Measurements from ENCODE around the gene GPHN.

The GPHN gene

DNA sequence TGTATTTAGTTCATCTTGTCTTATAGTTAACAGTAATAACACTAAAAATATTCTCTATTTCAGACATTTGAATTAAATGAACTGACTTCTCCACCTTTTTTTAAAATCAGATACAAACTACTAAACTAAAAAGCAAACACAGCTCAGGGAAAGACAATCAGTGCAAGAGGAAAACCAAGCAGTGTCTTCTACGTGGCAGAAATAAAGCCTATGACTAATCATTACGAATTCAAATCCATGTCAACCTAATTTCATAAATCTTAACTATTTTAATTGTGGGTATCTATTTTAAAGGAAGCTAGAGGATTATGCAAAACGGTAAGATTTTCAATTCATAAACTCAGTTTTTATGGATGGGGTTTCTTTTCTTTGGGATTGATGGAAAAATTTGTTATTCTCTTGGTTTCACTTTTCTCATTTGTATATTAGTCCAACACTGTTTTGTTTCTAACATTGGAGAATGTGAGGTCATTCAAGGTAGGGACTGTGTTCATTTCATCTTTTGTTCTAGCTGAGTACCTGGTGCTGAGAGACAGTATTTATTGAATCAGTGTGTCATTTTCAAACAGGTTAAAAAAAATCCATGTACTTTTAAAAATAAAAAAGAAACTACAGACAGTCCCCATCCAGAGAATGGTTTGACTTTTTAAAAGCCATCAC, 720.5 kb downstream of the GPHN start:
- no peak for DNase-seq (ENCODE audit: low read depth in 2 of 2)

Measured in fibroblast of skin of left quadriceps (primary cell).